Osteoblast (primary cell): ENCODE data around the gene DHODH. TPM values are rescaled to one million over a fixed set of nuclear protein-coding genes. Genes with fewer than 3 reads are reported as not detected.

Source experiments
- DNase-seq: peaks from one replicate; pipeline ENCODE4 v3.0.0; 2011; ENCODE audit warnings: low spot score, mixed read lengths; ENCODE audit not compliant: insufficient read length; ENCODE audit errors: missing footprints
- H2AFZ ChIP-seq: 2 replicates; pipeline ENCODE4 v1.6.0; 2011; ENCODE audit warnings: mild to moderate bottlenecking, low read length
- H3K27ac ChIP-seq: 2 replicates; pipeline ENCODE4 v1.5.1; 2011; ENCODE audit warnings: mild to moderate bottlenecking, low read depth, low read length, moderate library complexity
- H3K27me3 ChIP-seq: 2 replicates; pipeline ENCODE4 v1.6.0; 2012; ENCODE audit warnings: mild to moderate bottlenecking, control low read depth, inconsistent platforms, low read length, moderate library complexity; ENCODE audit not compliant: insufficient read depth
- H3K36me3 ChIP-seq: 2 replicates; pipeline ENCODE4 v1.5.1; 2011; ENCODE audit warnings: mild to moderate bottlenecking, low read length, control low read depth, moderate library complexity; ENCODE audit not compliant: insufficient read depth
- H3K4me1 ChIP-seq: 2 replicates; pipeline ENCODE4 v1.5.1; 2011; ENCODE audit warnings: mild to moderate bottlenecking, low read length, control low read depth, moderate library complexity; ENCODE audit not compliant: insufficient read depth
- H3K4me2 ChIP-seq: 2 replicates; pipeline ENCODE4 v1.6.0; 2011; ENCODE audit warnings: mild to moderate bottlenecking, low read length; ENCODE audit not compliant: insufficient read depth
- H3K4me3 ChIP-seq: fragments of 200-600 bp; sonication (generic); 3 replicates; pipeline ENCODE4 v1.5.1; 2012; ENCODE audit warnings: mild to moderate bottlenecking, low read length, inconsistent platforms; ENCODE audit not compliant: insufficient read depth
- H3K79me2 ChIP-seq: 2 replicates; pipeline ENCODE4 v1.6.0; 2012; ENCODE audit warnings: mild to moderate bottlenecking, low read length, control low read depth, inconsistent platforms; ENCODE audit not compliant: insufficient read depth
- H3K9me3 ChIP-seq: 2 replicates; pipeline ENCODE4 v1.5.1; 2011; ENCODE audit warnings: low read depth, low read length, control low read depth
- H4K20me1 ChIP-seq: 2 replicates; pipeline ENCODE4 v1.6.0; 2012; ENCODE audit warnings: mild to moderate bottlenecking, low read length, control low read depth; ENCODE audit not compliant: insufficient read depth
- CTCF ChIP-seq: IDR thresholded peaks from 2 replicates; pipeline ENCODE4 v1.5.1; 2011; ENCODE audit warnings: mild to moderate bottlenecking, low read depth, low read length, moderate library complexity; ENCODE audit errors: extremely low read depth
- total RNA-seq: library from RNA; depleted of rRNA; stranded (reverse); fragments of >200 nt; gene quantifications from 2 replicates; pipeline ENCODE4 v1.2.3, GENCODE V29; 2012

The DHODH gene
- total RNA-seq, 1 donor: 4.7 TPM

DNA sequence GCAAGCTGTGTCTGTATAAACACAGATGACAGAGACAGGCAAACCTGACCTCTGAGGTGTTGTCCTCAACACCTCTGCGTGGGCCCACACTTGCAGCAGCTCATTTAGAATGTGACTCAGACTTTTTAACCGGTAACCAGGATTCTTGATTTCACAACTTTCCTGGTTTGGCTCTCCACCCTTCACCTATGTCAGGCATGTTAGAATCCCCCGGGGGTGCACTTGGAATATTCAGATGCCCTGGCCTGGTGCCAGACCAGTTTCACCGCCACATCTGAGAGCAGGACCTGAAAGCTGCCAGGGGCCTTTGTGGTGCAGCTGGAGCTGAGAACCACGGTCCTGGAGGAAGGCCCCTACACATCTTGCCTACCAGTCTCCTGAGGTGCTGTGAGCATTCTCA is 4.8 kb downstream of the DHODH start:
- no peak overlapping the region for H3K4me3 ChIP-seq
- DNase-seq: no peak
- TF ChIP-seq CTCF: no peak
- no peaks in the 10 kb centered on the region for H3K27me3 ChIP-seq
- H3K27ac ChIP-seq: peak overlapping the region; percentile 17
- no peak overlapping the region for H2AFZ ChIP-seq
- H3K36me3 ChIP-seq: peaks cover 6% of the 10 kb centered on the region
- peaks cover 8% of the 10 kb centered on the region for H3K4me1 ChIP-seq
- H3K79me2 ChIP-seq: no peaks in the 10 kb centered on the region
- H3K9me3 ChIP-seq: no peaks in the 10 kb centered on the region
- no peak overlapping the region for H3K4me2 ChIP-seq
- H4K20me1 ChIP-seq: peaks cover 3% of the 10 kb centered on the region

GRCh38 chr16:72013888-72014581 is 5.5 kb downstream of the DHODH start:
- Histone ChIP-seq H3K4me3 (no peak overlapping the region), H3K4me1 (peaks cover 8% of the 10 kb centered on the region), H4K20me1 (peaks cover 3% of the 10 kb centered on the region), H3K36me3 (peaks cover 6% of the 10 kb centered on the region), H2AFZ (peak overlapping the region; percentile 35), H3K9me3 (no peaks in the 10 kb centered on the region), H3K79me2 (no peaks in the 10 kb centered on the region), H3K4me2 (peak overlapping the region; percentile 13), H3K27ac (peak overlapping the region; percentile 17), H3K27me3 (no peaks in the 10 kb centered on the region)
- DNase-seq: no peak
- TF ChIP-seq CTCF: no peak

DNA sequence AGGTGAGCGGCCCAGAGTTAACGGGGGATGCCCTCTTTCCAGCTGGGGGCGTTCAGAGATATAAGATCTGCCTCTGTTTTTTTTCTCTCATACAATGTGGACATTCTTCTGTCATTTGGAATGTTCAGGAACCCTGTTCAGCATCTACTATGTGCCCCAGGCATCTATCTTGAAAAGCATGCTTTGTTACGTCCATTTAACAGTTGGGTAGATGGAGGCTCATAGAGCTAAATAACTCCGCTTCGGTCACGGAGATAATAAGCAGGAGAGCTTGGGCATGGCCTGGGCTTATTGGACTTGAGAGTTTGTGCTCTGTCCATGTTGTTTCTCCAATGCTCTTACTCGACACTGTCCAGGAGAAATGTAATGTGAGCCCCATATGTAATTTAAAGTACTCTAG is 6.1 kb downstream of the DHODH start:
- no peak for TF ChIP-seq CTCF
- no peak overlapping the region for H3K4me3 ChIP-seq
- no peaks in the 10 kb centered on the region for H3K27me3 ChIP-seq
- no peak for DNase-seq
- peaks cover 6% of the 10 kb centered on the region for H3K36me3 ChIP-seq
- H3K79me2 ChIP-seq: no peaks in the 10 kb centered on the region
- H4K20me1 ChIP-seq: peaks cover 3% of the 10 kb centered on the region
- H3K4me2 ChIP-seq: no peak overlapping the region
- no peaks in the 10 kb centered on the region for H3K9me3 ChIP-seq
- no peak overlapping the region for H2AFZ ChIP-seq
- H3K27ac ChIP-seq: no peak overlapping the region
- peaks cover 8% of the 10 kb centered on the region for H3K4me1 ChIP-seq

- H3K27me3 ChIP-seq: no peaks in the 10 kb centered on the region
- TF ChIP-seq CTCF: no peak
- H3K36me3 ChIP-seq: peaks cover 6% of the 10 kb centered on the region
- H2AFZ ChIP-seq: no peak overlapping the region
- H3K4me1 ChIP-seq: peaks cover 8% of the 10 kb centered on the region
- no peaks in the 10 kb centered on the region for H3K9me3 ChIP-seq
- no peak overlapping the region for H3K27ac ChIP-seq
- H3K4me3 ChIP-seq: no peak overlapping the region
- DNase-seq: no peak
- peaks cover 3% of the 10 kb centered on the region for H4K20me1 ChIP-seq
- no peaks in the 10 kb centered on the region for H3K79me2 ChIP-seq
- no peak overlapping the region for H3K4me2 ChIP-seq
Measured at GRCh38 chr16:72015124-72015523, 6.6 kb downstream of the DHODH start.
